Measurements from ENCODE around the gene ARFGAP1.
A peak's percentile ranks its signal among the peaks of the same experiment; 100 is the strongest.

Gene ARFGAP1

GRCh38 chr20:63280929-63281545 lies 8.4 kb downstream of the ARFGAP1 start:
- DNase-seq = no peak

GRCh38 chr20:63281742-63282665 lies 9.4 kb downstream of the ARFGAP1 start:
- no peak for DNase-seq

DNA sequence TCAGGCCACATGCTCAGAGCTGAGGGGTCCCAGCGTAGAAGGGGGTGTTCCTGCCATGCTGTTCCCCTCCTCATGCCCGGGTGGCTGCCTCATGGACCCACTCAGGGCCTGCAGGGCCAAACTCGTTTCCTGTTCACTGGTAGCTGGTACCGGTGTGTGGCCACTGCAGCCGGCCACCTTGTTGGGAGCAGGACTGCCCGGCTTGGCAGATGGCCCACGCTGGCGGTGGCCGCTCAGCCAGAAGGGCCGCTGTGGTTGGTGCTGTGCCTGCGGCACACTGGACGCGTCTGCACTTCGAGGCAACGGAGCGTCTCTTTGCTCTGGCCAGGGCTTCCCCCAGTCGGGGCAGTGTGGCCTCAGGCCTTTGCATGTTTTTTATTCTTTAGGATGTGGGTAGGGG lies 10.3 kb downstream of the ARFGAP1 start:
- DNase-seq = no peak

- no peak for DNase-seq
Observed at GRCh38 chr20:63283397-63284082, 10.9 kb downstream of the ARFGAP1 start.

- DNase-seq = no peak
Observed at GRCh38 chr20:63284083-63284440, 11.4 kb downstream of the ARFGAP1 start.

- DNase-seq = no peak
Observed at GRCh38 chr20:63284544-63284949, 11.9 kb downstream of the ARFGAP1 start.

DNA sequence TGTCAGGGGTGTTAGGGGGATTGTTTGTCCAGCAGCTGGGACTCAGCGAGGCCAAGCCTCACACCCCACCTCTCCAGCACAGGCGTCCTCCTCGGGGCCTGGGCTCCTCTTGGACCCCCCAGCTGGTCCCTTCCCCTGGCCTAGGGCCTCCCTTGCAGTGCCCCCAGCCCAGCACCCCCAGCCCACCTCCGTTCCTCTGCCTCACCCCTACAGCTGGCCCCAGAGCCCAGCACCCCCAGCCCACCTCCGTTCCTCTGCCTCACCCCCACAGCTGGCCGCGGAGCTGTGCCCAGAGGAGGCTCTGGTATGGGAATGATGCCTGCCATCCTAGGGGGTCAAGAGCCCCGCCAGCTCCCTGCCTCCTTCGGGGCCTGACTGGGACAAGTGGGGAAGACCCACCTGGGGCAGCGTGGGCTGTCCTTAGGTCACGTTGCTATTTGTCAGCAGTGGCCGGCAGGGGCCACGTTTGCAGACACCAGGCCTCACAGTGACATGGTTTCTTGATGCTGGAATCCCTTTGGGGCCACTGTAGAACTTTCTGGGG lies 12.4 kb downstream of the ARFGAP1 start:
- no peak for DNase-seq

GRCh38 chr20:63285636-63286615 lies 13.3 kb downstream of the ARFGAP1 start:
- no peak for DNase-seq

- no peak for DNase-seq
Observed at GRCh38 chr20:63286781-63287696, 14.4 kb downstream of the ARFGAP1 start.

DNA sequence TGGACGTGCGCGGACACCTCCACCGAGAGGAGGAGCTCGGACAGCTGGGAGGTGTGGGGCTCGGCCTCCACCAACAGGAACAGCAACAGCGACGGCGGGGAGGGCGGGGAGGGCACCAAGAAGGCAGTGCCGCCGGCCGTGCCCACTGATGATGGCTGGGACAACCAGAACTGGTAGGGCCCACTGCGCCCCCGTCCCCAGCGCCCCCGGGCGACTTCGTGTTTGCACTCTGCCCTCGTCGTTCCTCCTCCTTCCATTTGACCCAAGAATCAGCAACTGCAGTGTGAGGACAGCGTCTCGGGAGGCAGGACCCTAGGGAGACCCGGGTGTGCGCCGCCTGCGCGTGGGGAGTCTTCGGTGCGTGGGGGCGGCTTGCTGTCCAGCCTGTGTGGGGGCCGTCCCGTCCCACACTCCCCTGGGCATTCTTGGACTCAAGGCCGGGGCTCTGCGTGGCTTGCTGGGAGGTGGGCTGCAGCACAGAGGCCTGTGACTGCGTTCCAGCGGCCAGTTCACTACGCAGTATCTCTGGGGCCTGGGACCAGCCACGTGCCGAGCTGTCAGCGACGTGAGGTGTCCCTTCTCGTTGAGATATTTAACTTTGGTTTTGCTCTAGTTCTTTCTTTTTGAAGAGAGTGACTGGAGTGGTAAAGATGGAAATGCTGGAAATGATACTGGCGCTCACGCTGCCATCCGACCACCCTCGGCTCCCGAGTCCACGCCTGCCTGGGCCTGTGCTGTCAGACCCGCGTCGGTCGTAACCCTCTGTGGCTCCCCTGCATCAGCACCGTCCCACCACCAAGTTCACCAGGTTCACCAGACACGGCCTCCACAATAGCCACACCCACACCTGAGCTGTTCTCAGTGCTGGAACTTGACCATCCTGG lies 15.3 kb downstream of the ARFGAP1 start:
- DNase-seq = no peak

DNA sequence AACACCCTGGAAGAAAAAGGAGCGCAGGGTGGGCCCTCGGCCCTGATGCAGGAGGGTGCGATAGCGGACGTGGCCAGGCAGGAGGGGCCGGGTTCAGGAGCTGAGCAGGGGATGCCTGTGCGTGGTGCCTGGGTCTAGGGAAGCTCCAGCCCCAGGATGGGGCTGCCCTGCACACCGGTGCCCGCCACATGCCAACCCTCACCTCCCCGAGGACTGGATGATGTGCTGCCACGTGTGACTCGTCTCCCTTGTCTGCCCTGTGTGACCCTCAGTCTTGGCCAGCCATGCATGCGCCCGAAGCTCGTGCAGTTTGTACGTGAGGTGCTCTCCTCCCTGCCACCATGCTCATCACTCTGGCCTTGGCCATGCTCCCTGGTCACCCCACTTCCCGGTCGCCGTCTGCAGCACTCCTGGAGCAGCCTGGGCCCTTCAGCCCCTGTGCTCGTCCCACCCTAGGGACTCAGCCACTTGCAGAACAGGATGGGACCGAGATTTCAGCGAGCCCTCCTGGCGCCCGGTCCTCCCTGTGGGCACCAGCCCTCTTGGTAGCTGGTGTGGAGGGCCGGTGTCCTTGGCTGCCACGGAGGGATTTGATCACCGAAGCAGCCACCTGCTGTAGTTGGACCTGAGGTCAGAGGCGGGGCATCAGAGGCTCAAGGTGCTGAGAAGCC lies 16.1 kb downstream of the ARFGAP1 start:
- no peak for DNase-seq

DNA sequence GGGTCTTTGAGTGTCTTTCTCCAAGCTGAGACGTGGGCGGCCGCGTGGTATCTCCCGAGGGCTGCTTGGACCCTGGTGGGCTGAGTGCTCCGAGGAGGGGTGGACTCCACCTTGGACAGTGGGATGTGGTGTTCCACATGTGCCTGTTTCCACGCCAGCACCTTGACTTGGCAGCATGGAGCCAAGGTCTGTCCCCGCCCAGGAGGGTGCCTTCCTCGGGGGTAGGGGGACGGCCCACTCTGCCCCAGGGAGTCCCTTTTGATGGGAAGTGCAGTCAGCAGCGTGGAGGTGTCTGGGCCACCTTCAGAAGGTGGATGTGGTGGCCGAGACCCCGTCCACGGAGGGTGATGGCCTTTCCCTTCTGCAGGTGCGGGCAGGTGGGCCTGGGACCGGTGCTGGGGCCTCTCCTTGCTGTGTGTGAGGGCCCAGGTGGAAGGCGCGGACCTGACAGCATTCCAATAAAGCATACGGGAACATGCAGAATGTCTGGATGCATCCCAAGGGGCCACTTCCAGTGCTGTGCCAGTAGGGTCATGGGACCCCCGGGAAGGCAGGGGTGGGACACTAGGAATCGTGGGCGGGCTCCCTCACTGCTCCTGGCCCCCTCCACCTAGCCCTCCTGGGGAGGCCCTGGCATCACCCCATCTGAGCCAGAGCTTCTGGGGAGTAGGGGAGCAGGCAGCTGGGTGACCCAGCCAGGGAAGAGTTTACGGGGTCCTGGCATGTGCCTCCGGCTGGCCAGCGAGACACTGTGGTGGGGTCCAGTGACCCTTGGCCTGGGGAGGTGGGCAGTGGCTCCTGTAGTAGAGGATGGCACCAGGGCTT lies 16.9 kb downstream of the ARFGAP1 start:
- no peak for DNase-seq

- DNase-seq = no peak
Observed at GRCh38 chr20:63290136-63290676, 17.6 kb downstream of the ARFGAP1 start.

- peak; percentile 64 for DNase-seq
Observed at GRCh38 chr20:63290677-63291472, 18.3 kb downstream of the ARFGAP1 start.

- DNase-seq = no peak
Observed at GRCh38 chr20:63291811-63292210, 19.2 kb downstream of the ARFGAP1 start.

DNA sequence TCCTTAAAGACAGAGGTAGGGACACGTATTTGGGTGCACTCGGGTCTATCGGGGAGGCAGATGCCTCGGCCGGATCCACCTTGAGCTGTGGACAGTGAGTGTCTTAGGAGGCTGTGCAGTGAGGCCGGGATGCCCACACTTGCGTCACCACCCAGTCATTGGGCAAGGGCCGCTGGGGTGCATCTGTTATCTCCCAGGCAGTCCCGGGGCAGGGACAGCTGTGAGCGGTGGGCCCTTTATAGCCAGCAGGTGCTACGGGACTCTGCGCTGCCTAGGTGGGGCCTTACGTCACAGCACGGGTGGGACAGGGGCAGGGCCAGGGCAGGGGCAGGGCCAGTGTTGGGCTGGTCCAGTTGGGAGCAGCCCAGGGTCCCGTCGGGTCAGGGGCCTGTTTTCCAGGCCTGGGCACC lies 19.7 kb downstream of the ARFGAP1 start:
- no peak for DNase-seq

GRCh38 chr20:63292904-63293303 lies 20.3 kb downstream of the ARFGAP1 start, which contains the start of gene COL20A1:
TSS of gene COL20A1 (plus strand) at chr20:63293186. CDS start at chr20:63295108, 1,922 bp downstream.
- no peak for DNase-seq
